ENCODE data around the gene PGBD2. TPM values are rescaled to one million over a fixed set of nuclear protein-coding genes. Genes with fewer than 3 reads are reported as not detected.

PGBD2 gene
- total and polyA plus RNA-seq, 2 of the 13 experiments (the other 11 are each of a cell fraction or from before 2014, with no cell fraction given), result 6.0 to 7.4 TPM

GRCh38 chr1:248862998-248863881 lies 42.8 kb upstream of the PGBD2 start (continued):
- no peak for TF ChIP-seq DMTF1 (CRISPR knock-in tag; IDR thresholded peaks at IDR 0.05)
- TF ChIP-seq E2F5 (CRISPR knock-in tag; conservative IDR thresholded peaks at IDR 0.05), result no peak
- TF ChIP-seq CREB1 (IDR thresholded peaks at IDR 0.05), result no peak
- no peak for TF ChIP-seq CREB1 (CRISPR knock-in tag; IDR thresholded peaks at IDR 0.05)
- TF ChIP-seq MIER3 (CRISPR knock-in tag; IDR thresholded peaks at IDR 0.05; ENCODE audit: borderline replicate concordance), result peak; percentile 26; the same call in 1 of the 2 replicates
- TF ChIP-seq ELF3 (CRISPR knock-in tag; IDR thresholded peaks at IDR 0.05), result no peak; the same call in 1 of the 2 replicates
- peak; percentile 41 for TF ChIP-seq AGO2 (optimal IDR thresholded peaks at IDR 0.05; ENCODE audit: low read depth, low read length)
- TF ChIP-seq ZFP36L2 (CRISPR knock-in tag; IDR thresholded peaks at IDR 0.05), result no peak
- no peak for TF ChIP-seq HNRNPK (IDR thresholded peaks at IDR 0.05; ENCODE audit: low read depth, low read length, poor library complexity, severe bottlenecking)
- no peak for TF ChIP-seq U2AF2 (IDR thresholded peaks at IDR 0.05; ENCODE audit: low read depth, low read length)
- TF ChIP-seq ZNF687 (CRISPR knock-in tag; IDR thresholded peaks at IDR 0.05), result peak; percentile 93
- no peak for TF ChIP-seq SATB2 (CRISPR knock-in tag; IDR thresholded peaks at IDR 0.05)
- no peak for TF ChIP-seq FUBP1 (CRISPR knock-in tag; IDR thresholded peaks at IDR 0.05; ENCODE audit: borderline replicate concordance)
- TF ChIP-seq ARNT2 (CRISPR knock-in tag; IDR thresholded peaks at IDR 0.05; ENCODE audit: low read depth), result peak; percentile 75
- no peak for TF ChIP-seq CREM (IDR thresholded peaks at IDR 0.05)
- TF ChIP-seq CREM (CRISPR knock-in tag; IDR thresholded peaks at IDR 0.05), result no peak
- 0 out of 2 replicates have a peak, but pooled peaks have one; percentile 53 for TF ChIP-seq MTF1 (CRISPR knock-in tag; IDR thresholded peaks at IDR 0.05)
- no peak for TF ChIP-seq YEATS4 (CRISPR knock-in tag; IDR thresholded peaks at IDR 0.05; ENCODE audit: borderline replicate concordance)
- TF ChIP-seq ZNF772 (CRISPR knock-in tag; IDR thresholded peaks at IDR 0.05), result peak; percentile 91; the same call in 1 of the 2 replicates
- peak; percentile 48; the same call in 1 of the 2 replicates for TF ChIP-seq ZKSCAN5 (CRISPR knock-in tag; IDR thresholded peaks at IDR 0.05)
- TF ChIP-seq MYNN (CRISPR knock-in tag; IDR thresholded peaks at IDR 0.05; ENCODE audit: low read depth), result 0 out of 2 replicates have a peak, but pooled peaks have one; percentile 24

All from HepG2 (cell line).